Gastroesophageal sphincter (tissue), 3 donors: Measurements from ENCODE around the gene POLR3A.
"Not testable (repeated sequence)": the region's sequence is repeated elsewhere in the genome, so short reads cannot be mapped to it uniquely, and the experiment has no call there.

Source experiments
- POLR2AphosphoS5 ChIP-seq: sonication (generic); formaldehyde crosslinking; IDR thresholded peaks from one replicate; pipeline ENCODE4 v1.6.1; 2017; ENCODE audit warnings: antibody characterized with exemption
- TF ChIP-seq, protein P1 (sequence below), 4 experiments: fragments of 200-600 bp in 2 of 4; fragments of 450-650 bp in 2 of 4; sonication (generic) in 1 of 4; IDR thresholded peaks; one replicate each; pipeline ENCODE4 v1.5.1; 2017 to 2019; ENCODE audit warnings: antibody characterized with exemption in 4 of 4, mild to moderate bottlenecking in 2 of 4, moderate library complexity in 2 of 4

GRCh38 chr10:78070064-78070463 lies 40.7 kb upstream of the POLR3A start:
- TF ChIP-seq POLR2AphosphoS5: not testable (repeated sequence)
- TF ChIP-seq, protein P1, sequence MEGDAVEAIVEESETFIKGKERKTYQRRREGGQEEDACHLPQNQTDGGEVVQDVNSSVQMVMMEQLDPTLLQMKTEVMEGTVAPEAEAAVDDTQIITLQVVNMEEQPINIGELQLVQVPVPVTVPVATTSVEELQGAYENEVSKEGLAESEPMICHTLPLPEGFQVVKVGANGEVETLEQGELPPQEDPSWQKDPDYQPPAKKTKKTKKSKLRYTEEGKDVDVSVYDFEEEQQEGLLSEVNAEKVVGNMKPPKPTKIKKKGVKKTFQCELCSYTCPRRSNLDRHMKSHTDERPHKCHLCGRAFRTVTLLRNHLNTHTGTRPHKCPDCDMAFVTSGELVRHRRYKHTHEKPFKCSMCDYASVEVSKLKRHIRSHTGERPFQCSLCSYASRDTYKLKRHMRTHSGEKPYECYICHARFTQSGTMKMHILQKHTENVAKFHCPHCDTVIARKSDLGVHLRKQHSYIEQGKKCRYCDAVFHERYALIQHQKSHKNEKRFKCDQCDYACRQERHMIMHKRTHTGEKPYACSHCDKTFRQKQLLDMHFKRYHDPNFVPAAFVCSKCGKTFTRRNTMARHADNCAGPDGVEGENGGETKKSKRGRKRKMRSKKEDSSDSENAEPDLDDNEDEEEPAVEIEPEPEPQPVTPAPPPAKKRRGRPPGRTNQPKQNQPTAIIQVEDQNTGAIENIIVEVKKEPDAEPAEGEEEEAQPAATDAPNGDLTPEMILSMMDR (IDR thresholded peaks at IDR 0.05): not testable (repeated sequence)
